Measurements from ENCODE around the gene C12orf50.
"Not testable (repeated sequence)": the region's sequence is repeated elsewhere in the genome, so short reads cannot be mapped to it uniquely, and the experiment has no call there.

The C12orf50 gene

DNA sequence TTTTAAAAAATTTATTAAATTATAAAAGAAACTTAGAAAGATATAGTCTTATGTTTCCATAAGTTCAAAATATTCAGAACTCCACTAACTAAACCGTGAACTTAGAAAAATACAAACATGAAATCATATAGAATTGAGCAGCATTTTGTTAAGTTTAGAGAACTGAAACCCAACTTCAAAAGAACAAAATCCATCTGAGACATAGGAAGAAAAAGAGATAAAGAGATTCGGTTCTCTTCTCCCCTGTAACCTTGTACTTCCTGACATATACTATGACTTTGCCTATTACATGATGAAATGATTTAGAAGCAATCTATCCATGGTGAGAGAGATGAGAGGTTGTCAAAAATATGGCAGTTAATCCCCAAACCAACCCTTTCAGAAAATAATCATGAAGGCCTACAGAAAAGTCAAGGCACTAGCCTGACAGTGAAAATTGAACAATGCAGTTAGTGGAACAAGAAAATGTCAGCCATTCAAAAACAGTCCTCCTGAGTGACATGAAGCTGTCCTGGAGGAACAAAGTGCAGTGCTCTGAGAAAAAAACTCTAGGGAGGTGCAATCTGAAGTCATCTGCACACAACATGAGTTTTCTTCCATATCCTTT, 44.0 kb downstream of the C12orf50 start:
- DNase-seq: no peak

DNA sequence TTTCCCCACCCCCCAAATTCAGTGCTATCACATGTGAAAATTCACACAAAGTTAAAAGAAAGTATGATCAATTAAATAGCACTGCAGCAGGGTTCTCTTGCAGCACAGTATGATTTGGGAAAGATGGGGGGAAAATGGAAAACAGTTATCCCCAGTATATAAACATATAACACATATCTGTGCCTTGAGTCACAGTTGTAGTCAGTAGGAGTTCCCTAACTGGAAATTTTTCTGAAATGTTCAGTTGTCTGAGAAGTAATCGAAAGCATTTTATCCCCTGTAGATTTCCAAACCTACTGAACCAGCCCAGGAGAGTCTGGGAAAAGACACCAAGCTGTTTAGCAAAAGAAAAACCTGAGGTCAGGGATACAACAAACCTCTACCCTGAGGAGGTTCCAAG, 47.0 kb downstream of the C12orf50 start:
- no peak for DNase-seq

DNA sequence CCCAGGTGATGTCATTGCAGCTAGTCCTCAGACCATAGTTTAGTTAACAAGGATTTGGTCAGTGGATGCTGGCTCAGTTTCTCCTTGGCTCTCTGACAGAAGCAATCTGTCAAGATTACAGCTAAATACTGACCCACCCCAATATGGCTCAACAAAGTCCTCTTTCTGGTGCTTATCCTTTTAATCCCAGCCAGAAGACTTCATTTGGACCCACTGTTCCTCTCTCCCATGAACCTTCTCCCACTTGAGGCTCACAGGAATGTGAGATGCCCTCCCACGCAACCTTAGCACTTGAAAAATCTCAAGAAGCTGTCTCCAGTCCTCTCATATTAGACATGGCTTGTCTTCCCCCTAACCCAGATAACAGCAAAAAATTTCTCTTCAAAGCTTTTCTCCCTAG, 47.7 kb downstream of the C12orf50 start:
- DNase-seq: no peak

DNA sequence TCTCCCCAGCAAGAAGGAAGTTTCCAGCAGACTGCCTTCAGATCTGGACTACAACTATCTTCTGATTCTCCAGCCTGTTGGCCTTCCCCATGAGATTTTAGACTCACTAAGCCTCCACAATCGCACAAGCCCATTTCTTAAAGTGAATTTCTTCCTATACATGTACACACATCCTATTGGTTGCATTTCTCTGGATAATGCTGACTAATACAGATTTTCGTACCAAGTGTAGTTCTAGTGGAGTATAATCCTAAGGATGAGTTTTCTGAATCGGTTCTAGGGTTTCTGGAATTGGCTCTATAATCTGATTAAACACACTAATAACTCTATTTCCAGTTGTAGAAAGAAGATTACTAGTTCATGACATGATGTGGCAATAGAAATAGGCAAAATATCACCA, 53.3 kb downstream of the C12orf50 start:
- DNase-seq: no peak

DNA sequence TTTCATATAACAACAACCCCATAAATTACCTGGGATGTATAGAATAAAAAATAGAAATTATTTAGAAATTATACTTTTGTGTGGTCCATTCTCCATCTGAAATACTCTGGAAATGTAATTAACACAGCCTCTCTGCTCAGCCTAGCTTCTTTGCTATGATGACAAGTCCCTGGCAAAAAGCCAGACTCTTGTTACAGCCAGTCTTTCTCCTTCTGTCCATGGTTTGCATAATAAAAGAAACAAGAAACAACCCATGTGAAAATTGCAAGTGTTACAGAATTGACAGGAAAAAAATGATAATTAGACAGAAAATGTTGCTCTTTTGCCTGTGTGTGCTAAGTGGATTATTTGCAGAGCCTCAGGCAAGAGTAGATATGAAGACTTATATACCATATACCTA, 61.3 kb downstream of the C12orf50 start:
- DNase-seq: no peak

DNA sequence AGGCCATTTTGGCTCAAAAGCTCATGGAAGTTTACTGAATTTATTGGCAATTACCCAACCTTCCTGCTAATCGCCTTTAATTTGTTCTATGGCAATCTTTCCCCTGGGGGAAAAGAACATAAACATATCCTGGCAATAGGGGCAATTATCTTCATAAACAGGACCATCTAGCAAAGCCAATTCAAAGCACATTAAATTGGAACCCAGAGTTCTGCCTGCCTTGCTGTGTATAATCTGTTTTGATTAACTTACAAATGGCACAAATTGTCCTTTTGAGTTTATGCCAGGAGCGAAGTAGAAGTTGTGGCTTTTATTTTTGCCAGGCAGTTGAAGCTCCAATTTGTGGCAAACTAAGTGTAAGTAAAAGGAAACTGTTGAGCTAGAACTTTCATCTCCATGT, 68.6 kb downstream of the C12orf50 start:
- no peak for DNase-seq

DNA sequence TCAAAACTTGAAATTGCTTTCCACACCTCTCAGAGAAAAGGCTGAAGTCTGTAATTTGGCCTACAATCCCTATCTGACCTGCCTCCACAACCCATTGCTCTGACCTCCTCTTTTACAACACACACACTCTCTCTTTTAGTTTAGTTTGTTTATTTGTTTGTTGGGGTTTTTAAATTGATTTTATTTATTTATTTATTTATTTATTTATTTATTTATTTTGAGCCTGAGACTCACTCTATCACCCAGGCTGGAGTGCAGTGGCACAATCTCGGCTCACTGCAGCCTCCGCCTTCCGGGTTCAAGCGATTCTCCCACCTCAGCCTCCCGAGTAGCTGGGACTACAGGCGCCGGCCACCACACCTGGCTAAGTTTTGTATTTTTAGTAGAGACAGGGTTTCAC, 75.2 kb downstream of the C12orf50 start:
- not testable (repeated sequence) for DNase-seq

DNA sequence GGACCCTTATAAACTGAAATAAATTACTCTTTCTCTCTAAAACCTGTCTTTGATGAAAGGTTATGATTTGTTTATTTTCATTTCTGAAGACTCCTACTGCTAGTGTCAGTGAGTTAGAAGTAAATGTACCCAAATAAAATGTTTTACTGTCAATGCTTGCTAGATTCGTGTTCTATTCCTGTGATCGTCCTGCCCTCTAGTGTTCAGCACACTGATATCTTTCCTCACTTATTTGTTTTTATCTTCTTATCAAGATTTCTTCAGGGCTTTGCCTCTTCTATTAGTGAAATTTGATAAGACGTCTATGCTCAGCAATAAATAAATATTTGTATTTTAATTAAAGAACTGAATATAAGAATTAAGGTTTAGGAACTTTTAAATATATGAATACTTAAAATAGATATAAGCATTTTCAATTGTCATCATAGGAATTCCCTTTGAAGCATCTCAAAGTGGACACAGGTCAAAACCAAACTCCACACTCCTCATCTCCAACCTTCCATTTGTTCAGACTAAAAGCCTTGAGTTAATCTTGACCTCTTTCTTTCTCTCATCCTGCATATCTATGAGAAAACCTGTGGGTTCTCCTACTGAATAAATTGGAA, 75.8 kb downstream of the C12orf50 start:
- DNase-seq: no peak

DNA sequence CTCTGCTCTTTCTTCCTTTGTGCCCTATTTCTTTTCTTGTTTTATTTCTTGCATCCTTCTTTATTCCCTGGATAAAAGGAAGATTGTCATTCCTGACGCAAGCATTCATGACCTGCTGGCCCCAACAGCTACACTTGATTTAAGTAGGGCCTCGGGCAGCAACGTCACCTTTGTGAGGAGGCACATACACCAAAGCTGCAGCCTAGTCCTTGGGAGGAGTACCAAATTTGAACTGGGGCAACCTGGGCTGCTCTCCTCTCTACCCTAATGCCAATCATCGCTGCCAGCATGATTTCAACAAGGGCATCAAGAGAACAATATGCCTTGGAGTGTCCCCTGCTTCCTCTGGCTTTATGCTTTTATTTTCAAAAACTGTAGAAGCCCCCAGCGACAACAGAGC, 76.4 kb downstream of the C12orf50 start:
- DNase-seq: no peak

DNA sequence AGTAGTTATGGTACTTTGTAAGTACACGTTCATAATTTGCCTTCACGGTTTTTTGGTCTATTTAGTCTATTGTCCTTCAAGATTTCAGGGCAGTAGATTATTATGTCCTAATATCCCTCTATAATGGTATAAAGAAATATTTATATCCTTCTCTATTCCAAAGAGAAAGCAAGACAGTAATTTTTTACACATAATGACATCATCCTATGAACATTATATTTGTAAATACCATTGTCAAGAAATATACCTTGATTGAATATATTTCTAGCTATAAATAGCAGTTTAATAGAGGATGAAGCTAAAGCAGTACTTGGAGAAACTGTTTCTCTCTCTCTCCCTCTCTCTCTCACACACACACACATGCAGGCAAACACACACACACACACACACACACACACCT, 77.0 kb downstream of the C12orf50 start:
- DNase-seq: no peak

DNA sequence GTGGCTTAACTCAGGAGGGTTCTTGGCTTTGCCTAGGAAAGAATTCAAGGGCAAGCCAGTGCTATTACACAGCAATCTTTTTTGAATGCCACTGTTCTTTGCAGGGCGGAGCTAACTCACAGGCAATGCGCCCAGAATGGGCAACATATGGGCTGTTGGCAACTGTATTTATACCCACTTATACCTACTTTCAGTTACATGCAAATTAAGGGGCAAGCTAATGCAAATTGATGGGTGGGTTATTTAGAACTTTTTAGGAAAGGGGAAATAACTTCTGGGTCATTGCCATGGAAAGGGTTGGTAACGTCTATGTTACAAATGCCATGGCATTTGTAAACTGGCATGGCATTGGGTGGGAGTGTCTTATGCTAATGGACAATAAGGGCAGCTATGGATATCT, 85.4 kb downstream of the C12orf50 start:
- no peak for DNase-seq

DNA sequence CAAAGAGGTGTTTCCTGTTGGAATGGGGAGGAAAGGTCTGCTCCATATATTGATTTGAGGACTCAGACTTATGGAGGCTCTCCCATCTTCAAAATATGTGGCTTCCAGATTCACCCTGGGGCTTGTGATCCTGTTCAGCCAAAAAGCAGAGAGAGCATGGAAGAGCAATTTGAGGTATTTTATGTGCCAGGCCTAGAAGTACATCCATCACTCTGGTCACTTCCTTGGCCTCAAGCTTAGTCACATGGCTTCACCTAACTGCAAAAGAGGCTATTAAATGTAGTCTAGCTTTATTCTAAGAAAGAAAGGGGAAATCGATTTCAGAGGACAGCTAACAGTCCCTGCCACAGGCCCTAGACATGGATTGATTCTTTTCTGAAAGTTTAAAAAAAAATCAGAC, 86.2 kb downstream of the C12orf50 start:
- no peak for DNase-seq

DNA sequence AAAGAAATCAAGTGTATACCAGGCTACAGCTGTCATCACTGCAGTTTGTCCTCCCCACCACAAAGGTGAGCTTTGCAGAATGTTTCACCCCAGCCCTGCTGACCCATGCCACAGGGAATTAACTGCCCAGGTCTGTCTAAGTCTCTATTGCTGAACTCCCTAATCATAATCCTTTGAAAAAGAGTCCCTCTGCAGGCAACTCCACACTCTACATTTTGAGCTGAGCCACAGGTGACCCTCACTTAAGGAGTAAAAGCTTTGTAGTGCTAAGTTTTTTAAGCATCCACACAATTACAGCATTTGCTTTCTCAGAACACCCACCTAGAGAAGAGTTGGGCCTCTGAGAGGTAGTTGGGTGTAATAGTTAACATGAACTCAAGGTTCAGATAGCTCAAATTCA, 90.0 kb downstream of the C12orf50 start:
- DNase-seq: no peak

DNA sequence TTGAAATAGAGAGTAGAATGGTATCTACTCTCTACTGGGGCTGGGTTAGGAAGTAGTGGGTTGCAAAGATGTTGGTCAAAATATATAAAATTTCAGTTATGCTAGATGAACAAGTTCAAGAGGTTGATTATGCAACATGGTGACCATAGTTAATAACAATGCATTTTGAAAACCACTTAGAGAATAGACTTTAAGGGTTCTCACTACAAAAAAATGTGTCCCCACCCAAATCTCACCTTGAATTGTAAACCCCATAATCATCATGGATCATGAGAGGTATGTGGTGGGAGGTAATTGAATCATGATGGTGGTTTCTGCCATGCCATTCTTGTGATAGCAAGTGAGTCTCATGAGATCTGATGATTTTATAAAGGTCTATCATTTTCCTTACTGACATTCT, 94.0 kb downstream of the C12orf50 start:
- no peak for DNase-seq

DNA sequence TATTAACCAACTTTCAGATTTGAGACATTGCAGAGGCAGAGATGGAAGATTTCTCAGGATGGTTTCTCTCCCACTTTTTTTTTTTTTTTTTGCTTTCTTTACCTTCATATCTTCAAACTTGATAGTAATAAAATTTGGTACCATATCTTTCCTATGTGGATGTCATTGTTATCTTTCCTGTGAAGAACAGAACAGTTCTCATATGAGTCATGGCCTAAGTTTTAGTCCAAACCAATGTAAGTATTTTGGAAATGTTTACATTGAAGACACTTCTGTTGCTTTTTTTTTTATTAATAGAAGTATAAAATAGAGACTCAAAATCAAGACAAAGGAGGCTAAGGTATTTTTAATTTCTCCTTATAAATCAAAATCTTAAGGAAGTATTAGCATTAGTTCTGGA, 95.2 kb downstream of the C12orf50 start:
- no peak for DNase-seq

DNA sequence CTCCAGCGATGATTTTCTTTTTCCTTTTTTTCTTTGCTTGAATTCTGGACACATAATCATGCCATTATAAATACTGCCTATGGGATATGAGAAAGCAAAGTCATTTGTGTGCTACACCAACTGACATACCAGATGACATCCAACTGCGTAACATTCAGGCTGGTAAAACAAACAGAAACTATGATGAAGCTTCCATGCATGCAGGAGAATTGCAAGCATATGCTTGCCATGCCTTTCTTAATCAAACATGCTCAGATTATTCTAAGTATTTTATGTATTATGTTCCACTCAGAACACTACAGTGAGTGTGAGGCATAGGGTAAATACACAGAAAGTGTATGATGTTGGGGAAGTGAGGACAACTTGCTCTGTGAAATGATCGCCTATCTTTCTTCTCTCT, 97.4 kb downstream of the C12orf50 start:
- no peak for DNase-seq

DNA sequence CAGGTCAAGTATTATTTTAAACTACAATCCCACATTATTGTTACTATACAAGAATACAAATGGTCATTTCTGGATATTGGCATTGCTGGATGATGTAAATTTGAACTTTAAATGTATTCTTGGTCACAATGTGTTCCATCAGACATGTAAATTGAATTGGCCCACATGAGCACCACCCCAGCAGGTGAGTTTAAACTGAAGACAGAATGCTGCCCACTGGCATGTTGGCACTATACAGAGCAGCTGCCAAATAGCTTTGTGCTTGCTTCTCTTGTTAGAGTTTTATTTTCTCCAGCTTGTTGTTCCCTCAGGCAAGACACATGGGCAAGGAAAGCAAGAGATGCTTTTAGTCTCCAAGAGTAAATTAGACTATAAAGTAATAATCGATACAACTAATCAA, 98.6 kb downstream of the C12orf50 start:
- DNase-seq: no peak
